Astrocyte (in vitro differentiated cells and primary cell): ENCODE data around the gene MPO. TPM values are rescaled to one million over a fixed set of nuclear protein-coding genes. Genes with fewer than 3 reads are reported as not detected.

ENCODE experiments used
- DNase-seq: peaks from one replicate; pipeline ENCODE4 v3.0.0-alpha.2; 2010; ENCODE audit warnings: low read depth
- FAIRE-seq: peaks from 2 replicates; lab custom pipeline; 2011; peaks lifted over from hg19 to GRCh38; lab: Jason Lieb, UNC
- H2AFZ ChIP-seq: 2 replicates; pipeline ENCODE4 v1.6.0; 2012; ENCODE audit warnings: low read depth, low read length, inconsistent platforms
- H3K27ac ChIP-seq: 2 replicates; pipeline ENCODE4 v1.5.1; 2011; ENCODE audit warnings: low read depth, low read length, inconsistent platforms
- H3K27me3 ChIP-seq: 2 replicates; pipeline ENCODE4 v1.6.0; 2011; ENCODE audit warnings: low read length, inconsistent platforms; ENCODE audit not compliant: insufficient read depth
- H3K36me3 ChIP-seq: 2 replicates; pipeline ENCODE4 v1.5.1; 2011; ENCODE audit warnings: low read length, inconsistent platforms; ENCODE audit not compliant: insufficient read depth
- H3K4me1 ChIP-seq: 2 replicates; pipeline ENCODE4 v1.5.1; 2011; ENCODE audit warnings: low read length, inconsistent platforms; ENCODE audit not compliant: insufficient read depth
- H3K4me2 ChIP-seq: 2 replicates; pipeline ENCODE4 v1.6.0; 2012; ENCODE audit warnings: low read length, inconsistent platforms
- H3K4me3 ChIP-seq: 2 replicates; pipeline ENCODE4 v1.5.1; 2011; ENCODE audit warnings: low read depth, mild to moderate bottlenecking, low read length, inconsistent platforms; ENCODE audit not compliant: insufficient read depth
- H3K79me2 ChIP-seq: 2 replicates; pipeline ENCODE4 v1.6.0; 2012; ENCODE audit warnings: mild to moderate bottlenecking, low read length, inconsistent platforms; ENCODE audit not compliant: insufficient read depth
- H3K9ac ChIP-seq: 2 replicates; pipeline ENCODE4 v1.6.0; 2012; ENCODE audit warnings: mild to moderate bottlenecking, low read length, inconsistent platforms
- H3K9me3 ChIP-seq: 2 replicates; pipeline ENCODE4 v1.5.1; 2012; ENCODE audit warnings: low read depth, mild to moderate bottlenecking, low read length, inconsistent platforms; ENCODE audit not compliant: insufficient read depth
- H4K20me1 ChIP-seq: 2 replicates; pipeline ENCODE4 v1.6.0; 2012; ENCODE audit warnings: low read length, inconsistent platforms; ENCODE audit not compliant: insufficient read depth
- H3K27ac Mint-ChIP-seq: one replicate; pipeline ENCODE4 v1.8.0; 2021; ENCODE audit warnings: mild to moderate bottlenecking, mixed read lengths; ENCODE audit not compliant: unreplicated experiment
- H3K27me3 Mint-ChIP-seq: one replicate; pipeline ENCODE4 v1.8.0; 2021; ENCODE audit warnings: low read depth, mixed read lengths; ENCODE audit not compliant: unreplicated experiment
- H3K36me3 Mint-ChIP-seq: one replicate; pipeline ENCODE4 v1.8.0; 2021; ENCODE audit warnings: low read depth, mixed read lengths; ENCODE audit not compliant: unreplicated experiment
- H3K4me1 Mint-ChIP-seq: one replicate; pipeline ENCODE4 v1.8.0; 2021; ENCODE audit warnings: low read depth, mixed read lengths; ENCODE audit not compliant: unreplicated experiment
- H3K4me3 Mint-ChIP-seq: one replicate; pipeline ENCODE4 v1.8.0; 2021; ENCODE audit warnings: mild to moderate bottlenecking, moderate library complexity, mixed read lengths; ENCODE audit not compliant: unreplicated experiment
- H3K9me3 Mint-ChIP-seq: one replicate; pipeline ENCODE4 v1.8.0; 2021; ENCODE audit warnings: mild to moderate bottlenecking, mixed read lengths; ENCODE audit not compliant: unreplicated experiment
- EZH2 ChIP-seq: IDR thresholded peaks from 2 replicates; pipeline ENCODE4 v1.6.1; 2012; ENCODE audit warnings: mild to moderate bottlenecking, low read length, inconsistent platforms; ENCODE audit not compliant: insufficient read depth
- total RNA-seq: library from RNA; stranded (reverse); gene quantifications from 2 replicates; pipeline ENCODE4 v1.2.1, GENCODE V29; 2021
- TF ChIP-seq, protein P1 (sequence below): IDR thresholded peaks from 2 replicates; pipeline ENCODE4 v1.5.1; 2011; ENCODE audit warnings: low read depth, mild to moderate bottlenecking, inconsistent platforms, low read length, moderate library complexity; ENCODE audit not compliant: insufficient read depth

MPO gene
- total RNA-seq, 1 donor from 2014 or later = not detected

DNA sequence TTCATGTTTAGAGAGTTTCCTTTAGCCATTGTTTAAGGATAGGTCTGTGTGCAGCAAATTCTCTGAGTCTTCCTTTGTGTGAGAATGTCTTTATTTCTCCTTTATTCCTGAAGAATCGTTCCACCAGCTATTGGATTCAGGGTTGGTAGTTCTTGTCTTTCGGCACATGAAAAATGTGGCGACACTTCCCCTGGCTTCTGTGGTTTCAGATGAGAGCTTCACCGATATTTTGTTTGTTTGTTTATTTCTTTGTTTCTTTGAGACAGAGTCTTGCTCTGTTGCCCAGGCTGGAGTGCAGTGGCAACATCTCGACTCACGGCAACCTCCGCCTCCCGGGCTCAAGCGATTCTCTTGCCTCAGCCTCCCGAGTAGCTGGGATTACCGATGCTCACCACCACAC, 18.6 kb downstream of the MPO start:
- Histone ChIP-seq H3K36me3 (no peaks in the 10 kb centered on the region), H3K9me3 (no peaks in the 10 kb centered on the region), H3K4me2 (no peak overlapping the region), H4K20me1 (no peaks in the 10 kb centered on the region), H3K79me2 (no peaks in the 10 kb centered on the region), H3K9ac (no peak overlapping the region), H3K27ac (no peak overlapping the region), H3K4me3 (no peak overlapping the region), H3K27me3 (peaks cover 21% of the 10 kb centered on the region), H2AFZ (no peak overlapping the region), H3K4me1 (no peaks in the 10 kb centered on the region)
- H3K27me3 Mint-ChIP-seq = peaks cover 66% of the 10 kb centered on the region
- H3K36me3 Mint-ChIP-seq = no peaks in the 10 kb centered on the region
- no peaks in the 10 kb centered on the region for H3K4me1 Mint-ChIP-seq
- FAIRE-seq (no peak), DNase-seq (no peak)
- H3K4me3 Mint-ChIP-seq = no peak overlapping the region
- H3K9me3 Mint-ChIP-seq = peaks cover 2% of the 10 kb centered on the region
- no peak for TF ChIP-seq EZH2
- TF ChIP-seq, protein P1, sequence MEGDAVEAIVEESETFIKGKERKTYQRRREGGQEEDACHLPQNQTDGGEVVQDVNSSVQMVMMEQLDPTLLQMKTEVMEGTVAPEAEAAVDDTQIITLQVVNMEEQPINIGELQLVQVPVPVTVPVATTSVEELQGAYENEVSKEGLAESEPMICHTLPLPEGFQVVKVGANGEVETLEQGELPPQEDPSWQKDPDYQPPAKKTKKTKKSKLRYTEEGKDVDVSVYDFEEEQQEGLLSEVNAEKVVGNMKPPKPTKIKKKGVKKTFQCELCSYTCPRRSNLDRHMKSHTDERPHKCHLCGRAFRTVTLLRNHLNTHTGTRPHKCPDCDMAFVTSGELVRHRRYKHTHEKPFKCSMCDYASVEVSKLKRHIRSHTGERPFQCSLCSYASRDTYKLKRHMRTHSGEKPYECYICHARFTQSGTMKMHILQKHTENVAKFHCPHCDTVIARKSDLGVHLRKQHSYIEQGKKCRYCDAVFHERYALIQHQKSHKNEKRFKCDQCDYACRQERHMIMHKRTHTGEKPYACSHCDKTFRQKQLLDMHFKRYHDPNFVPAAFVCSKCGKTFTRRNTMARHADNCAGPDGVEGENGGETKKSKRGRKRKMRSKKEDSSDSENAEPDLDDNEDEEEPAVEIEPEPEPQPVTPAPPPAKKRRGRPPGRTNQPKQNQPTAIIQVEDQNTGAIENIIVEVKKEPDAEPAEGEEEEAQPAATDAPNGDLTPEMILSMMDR = no peak
- no peak overlapping the region for H3K27ac Mint-ChIP-seq

DNA sequence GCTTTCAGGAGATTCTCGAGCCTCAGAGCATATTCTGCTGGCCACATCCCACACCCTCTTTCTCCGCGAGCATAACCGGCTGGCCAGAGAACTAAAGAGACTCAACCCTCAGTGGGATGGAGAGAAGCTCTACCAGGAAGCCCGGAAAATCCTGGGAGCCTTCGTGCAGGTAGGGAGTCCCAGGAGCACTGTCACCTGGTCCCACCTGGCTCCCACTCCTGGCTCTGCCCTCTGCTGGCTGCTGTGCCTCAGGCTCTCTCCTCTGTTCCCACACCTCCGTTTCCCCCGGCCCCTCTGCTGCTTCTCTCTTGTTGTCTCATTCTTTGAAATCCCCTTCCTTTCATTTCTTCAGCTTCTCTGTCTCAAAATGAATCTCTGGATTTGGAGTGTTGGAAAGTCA, 25.9 kb downstream of the MPO start:
- H3K9ac ChIP-seq = no peak overlapping the region
- H3K4me2 ChIP-seq = no peak overlapping the region
- FAIRE-seq = no peak
- Mint-ChIP-seq H3K27me3 (peaks cover 65% of the 10 kb centered on the region), H3K36me3 (peaks cover 2% of the 10 kb centered on the region), H3K27ac (no peak overlapping the region), H3K4me3 (no peak overlapping the region), H3K9me3 (peaks cover 2% of the 10 kb centered on the region), H3K4me1 (no peaks in the 10 kb centered on the region)
- no peaks in the 10 kb centered on the region for H3K36me3 ChIP-seq
- no peak overlapping the region for H3K27ac ChIP-seq
- no peaks in the 10 kb centered on the region for H3K79me2 ChIP-seq
- TF ChIP-seq, protein P1 = no peak
- TF ChIP-seq EZH2 = no peak
- H2AFZ ChIP-seq = no peak overlapping the region
- peaks cover 34% of the 10 kb centered on the region for H3K27me3 ChIP-seq
- no peak overlapping the region for H3K4me3 ChIP-seq
- H3K9me3 ChIP-seq = no peaks in the 10 kb centered on the region
- DNase-seq = no peak
- H4K20me1 ChIP-seq = no peaks in the 10 kb centered on the region
- no peaks in the 10 kb centered on the region for H3K4me1 ChIP-seq

DNA sequence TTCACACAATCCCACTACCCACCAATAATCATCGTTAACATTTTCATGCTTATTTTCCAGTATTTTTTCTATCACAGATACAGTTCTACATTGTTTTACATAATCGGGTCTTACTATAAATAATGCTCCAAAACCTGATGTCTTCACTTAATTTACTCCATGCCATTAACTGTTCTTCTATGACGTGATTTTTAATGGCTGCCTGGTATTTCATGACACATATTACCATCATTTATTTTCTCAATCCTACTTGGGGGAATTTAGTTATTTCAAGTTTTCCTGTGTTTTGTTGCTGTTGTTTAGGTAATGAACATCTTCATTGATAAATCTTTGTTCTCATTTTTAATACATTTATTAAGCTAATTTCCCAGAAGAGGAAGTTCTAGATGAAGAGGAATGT, 27.7 kb downstream of the MPO start:
- Mint-ChIP-seq H3K27me3 (peaks cover 68% of the 10 kb centered on the region), H3K4me3 (no peak overlapping the region), H3K27ac (no peak overlapping the region), H3K9me3 (peaks cover 6% of the 10 kb centered on the region), H3K4me1 (no peaks in the 10 kb centered on the region), H3K36me3 (peaks cover 2% of the 10 kb centered on the region)
- Histone ChIP-seq H3K4me3 (no peak overlapping the region), H3K36me3 (no peaks in the 10 kb centered on the region), H3K9me3 (no peaks in the 10 kb centered on the region), H3K9ac (no peak overlapping the region), H2AFZ (no peak overlapping the region), H3K27ac (no peak overlapping the region), H3K4me2 (no peak overlapping the region), H3K79me2 (no peaks in the 10 kb centered on the region), H4K20me1 (no peaks in the 10 kb centered on the region), H3K27me3 (peaks cover 34% of the 10 kb centered on the region), H3K4me1 (no peaks in the 10 kb centered on the region)
- no peak for FAIRE-seq
- no peak for DNase-seq
- no peak for TF ChIP-seq EZH2
- TF ChIP-seq, protein P1 = no peak
